Endodermal cell (in vitro differentiated cells): ENCODE results near the gene PPFIA3. TPM values are rescaled to one million over a fixed set of nuclear protein-coding genes. Genes with fewer than 3 reads are reported as not detected.

Experiments
- DNase-seq: peaks from one replicate; pipeline ENCODE4 v3.0.0-alpha.2; 2017
- H3K27ac ChIP-seq: 2 replicates; pipeline ENCODE4 v1.5.1; 2013; ENCODE audit warnings: mild to moderate bottlenecking, low read depth, low read length, moderate library complexity
- H3K27me3 ChIP-seq: 2 replicates; pipeline ENCODE4 v1.6.1; 2013; ENCODE audit warnings: mild to moderate bottlenecking, low read length, moderate library complexity; ENCODE audit not compliant: insufficient read depth, control insufficient read depth, poor library complexity, severe bottlenecking
- H3K36me3 ChIP-seq: 2 replicates; pipeline ENCODE4 v1.7.0; 2013; ENCODE audit warnings: mild to moderate bottlenecking, low read length, moderate library complexity; ENCODE audit not compliant: control insufficient read depth, insufficient read depth
- H3K4me1 ChIP-seq: one replicate; pipeline ENCODE4 v1.7.0; 2013; ENCODE audit warnings: low read length; ENCODE audit not compliant: control insufficient read depth, insufficient read depth
- H3K4me3 ChIP-seq: 2 replicates; pipeline ENCODE4 v1.5.1; 2013; ENCODE audit warnings: mild to moderate bottlenecking, low read length, moderate library complexity
- H3K9ac ChIP-seq: 2 replicates; pipeline ENCODE4 v1.6.1; 2013; ENCODE audit warnings: mild to moderate bottlenecking, low read length, moderate library complexity; ENCODE audit not compliant: poor library complexity, severe bottlenecking; ENCODE audit errors: extremely low read depth
- H3K9me3 ChIP-seq: 2 replicates; pipeline ENCODE4 v1.6.1; 2013; ENCODE audit warnings: mild to moderate bottlenecking, low read length, moderate library complexity; ENCODE audit not compliant: control insufficient read depth
- H3K27ac Mint-ChIP-seq: 2 replicates; pipeline ENCODE4 v1.8.0; 2020; ENCODE audit warnings: mixed read lengths
- H3K27me3 Mint-ChIP-seq: 2 replicates; pipeline ENCODE4 v1.8.0; 2021; ENCODE audit warnings: mild to moderate bottlenecking, mixed read lengths; ENCODE audit not compliant: insufficient read depth
- H3K36me3 Mint-ChIP-seq: 2 replicates; pipeline ENCODE4 v1.8.0; 2020; ENCODE audit warnings: low read depth, mixed read lengths
- H3K4me1 Mint-ChIP-seq: 2 replicates; pipeline ENCODE4 v1.8.0; 2020; ENCODE audit warnings: mixed read lengths
- H3K4me3 Mint-ChIP-seq: 2 replicates; pipeline ENCODE4 v1.8.0; 2020; ENCODE audit warnings: mild to moderate bottlenecking, moderate library complexity, mixed read lengths
- H3K9me3 Mint-ChIP-seq: 2 replicates; pipeline ENCODE4 v1.8.0; 2020; ENCODE audit warnings: mild to moderate bottlenecking, mixed read lengths
- WGBS, 2 experiments: methylation state at CpG; one replicate each; pipeline versions ENCODE4 v1.1.5 to v1.1.7; 2013; ENCODE audit warnings: missing lambda C conversion rate in 2 of 2, mixed read lengths in 1 of 2; ENCODE audit not compliant: insufficient coverage in 1 of 2, insufficient read length in 1 of 2; 5-methylcytosine and 5-hydroxymethylcytosine counted together
- total RNA-seq, 2 donors: library from RNA; stranded (reverse); fragmentation: NEBNext Ultra II Directional in 1 of 2; extraction: Animal tissue kit (Norgen Biotek cat#: 25700) in 1 of 2; gene quantifications; 2 replicates in 1 of 2; 3 replicates in 1 of 2; pipeline ENCODE4 v1.2.1, GENCODE V29; 2021
- TF ChIP-seq, protein P1 (sequence below): fragments of 200-600 bp; sonication (generic); conservative IDR thresholded peaks from 2 replicates; pipeline ENCODE4 v1.5.0; 2021; ENCODE audit warnings: antibody characterized with exemption, mild to moderate bottlenecking

The PPFIA3 gene
- total RNA-seq, 2 donors from 2014 or later = 7.4 to 16.5 TPM

DNA sequence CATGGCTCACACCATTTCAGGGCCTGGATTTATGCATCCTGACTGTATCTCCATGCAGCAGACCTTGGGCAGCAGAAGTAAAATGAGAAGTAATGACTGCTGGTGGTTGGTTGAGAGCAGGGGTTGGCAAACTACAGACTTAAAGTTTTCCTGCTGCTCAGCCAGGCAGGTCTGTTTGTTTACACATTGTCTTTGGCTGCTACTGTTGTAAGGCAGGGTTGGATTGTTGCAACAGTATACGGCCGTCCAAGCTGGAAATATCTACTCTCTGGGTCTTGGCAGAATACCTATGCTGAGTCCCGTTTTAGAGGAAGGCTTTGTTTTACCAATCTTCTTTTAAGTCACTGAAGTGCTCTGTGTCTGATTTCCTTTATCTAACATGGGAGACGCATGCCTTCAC, 20.5 kb upstream of the PPFIA3 start:
- 96 to 100% methylated on average over 4 of the region's 4 CpGs for WGBS, 2 experiments
- TF ChIP-seq, protein P1, sequence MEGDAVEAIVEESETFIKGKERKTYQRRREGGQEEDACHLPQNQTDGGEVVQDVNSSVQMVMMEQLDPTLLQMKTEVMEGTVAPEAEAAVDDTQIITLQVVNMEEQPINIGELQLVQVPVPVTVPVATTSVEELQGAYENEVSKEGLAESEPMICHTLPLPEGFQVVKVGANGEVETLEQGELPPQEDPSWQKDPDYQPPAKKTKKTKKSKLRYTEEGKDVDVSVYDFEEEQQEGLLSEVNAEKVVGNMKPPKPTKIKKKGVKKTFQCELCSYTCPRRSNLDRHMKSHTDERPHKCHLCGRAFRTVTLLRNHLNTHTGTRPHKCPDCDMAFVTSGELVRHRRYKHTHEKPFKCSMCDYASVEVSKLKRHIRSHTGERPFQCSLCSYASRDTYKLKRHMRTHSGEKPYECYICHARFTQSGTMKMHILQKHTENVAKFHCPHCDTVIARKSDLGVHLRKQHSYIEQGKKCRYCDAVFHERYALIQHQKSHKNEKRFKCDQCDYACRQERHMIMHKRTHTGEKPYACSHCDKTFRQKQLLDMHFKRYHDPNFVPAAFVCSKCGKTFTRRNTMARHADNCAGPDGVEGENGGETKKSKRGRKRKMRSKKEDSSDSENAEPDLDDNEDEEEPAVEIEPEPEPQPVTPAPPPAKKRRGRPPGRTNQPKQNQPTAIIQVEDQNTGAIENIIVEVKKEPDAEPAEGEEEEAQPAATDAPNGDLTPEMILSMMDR = no peak
- H3K27me3 ChIP-seq = no peaks in the 10 kb centered on the region
- H3K27me3 Mint-ChIP-seq = no peaks in the 10 kb centered on the region
- no peak overlapping the region for H3K27ac ChIP-seq
- peaks cover 75% of the 10 kb centered on the region for H3K36me3 Mint-ChIP-seq
- no peak for DNase-seq
- H3K4me3 ChIP-seq = no peak overlapping the region
- H3K36me3 ChIP-seq = peaks cover 90% of the 10 kb centered on the region
- H3K4me1 Mint-ChIP-seq = peaks cover 1% of the 10 kb centered on the region
- no peaks in the 10 kb centered on the region for H3K9me3 ChIP-seq
- H3K9me3 Mint-ChIP-seq = no peaks in the 10 kb centered on the region
- H3K4me3 Mint-ChIP-seq = no peak overlapping the region
- H3K27ac Mint-ChIP-seq = peak overlapping the region; percentile 35
- no peak overlapping the region for H3K9ac ChIP-seq
- peaks cover 10% of the 10 kb centered on the region for H3K4me1 ChIP-seq

DNA sequence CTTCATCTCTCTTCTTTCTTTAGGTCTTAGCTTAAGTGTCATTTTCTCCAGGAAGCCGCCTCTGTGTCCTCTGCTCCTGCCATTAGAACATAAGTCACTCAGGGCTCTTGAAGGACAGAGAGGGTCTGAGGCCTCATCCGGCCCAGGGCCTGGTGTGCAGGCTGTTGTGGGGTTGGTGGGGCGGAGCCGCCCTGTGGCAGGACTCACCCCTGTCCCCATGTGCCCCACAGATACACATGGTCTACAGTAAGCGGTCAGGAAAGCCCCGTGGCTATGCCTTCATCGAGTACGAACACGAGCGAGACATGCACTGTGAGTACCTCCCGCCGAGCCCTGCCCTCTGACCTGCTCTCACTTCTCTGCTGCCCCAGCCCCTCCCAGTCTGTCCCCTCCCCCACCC, 18.2 kb upstream of the PPFIA3 start:
- peaks cover 89% of the 10 kb centered on the region for H3K36me3 ChIP-seq
- H3K27ac Mint-ChIP-seq = no peak overlapping the region
- no peak for DNase-seq
- H3K36me3 Mint-ChIP-seq = peaks cover 71% of the 10 kb centered on the region
- WGBS, 2 experiments = 87 to 93% methylated on average over 3 to 12 of the region's 12 CpGs
- H3K27ac ChIP-seq = no peak overlapping the region
- H3K4me3 Mint-ChIP-seq = no peak overlapping the region
- no peaks in the 10 kb centered on the region for H3K27me3 Mint-ChIP-seq
- no peaks in the 10 kb centered on the region for H3K9me3 Mint-ChIP-seq
- H3K4me1 Mint-ChIP-seq = peaks cover 1% of the 10 kb centered on the region
- no peak overlapping the region for H3K9ac ChIP-seq
- no peak overlapping the region for H3K4me3 ChIP-seq
- TF ChIP-seq, protein P1 = no peak
- no peaks in the 10 kb centered on the region for H3K27me3 ChIP-seq
- peaks cover 10% of the 10 kb centered on the region for H3K4me1 ChIP-seq
- H3K9me3 ChIP-seq = no peaks in the 10 kb centered on the region

DNA sequence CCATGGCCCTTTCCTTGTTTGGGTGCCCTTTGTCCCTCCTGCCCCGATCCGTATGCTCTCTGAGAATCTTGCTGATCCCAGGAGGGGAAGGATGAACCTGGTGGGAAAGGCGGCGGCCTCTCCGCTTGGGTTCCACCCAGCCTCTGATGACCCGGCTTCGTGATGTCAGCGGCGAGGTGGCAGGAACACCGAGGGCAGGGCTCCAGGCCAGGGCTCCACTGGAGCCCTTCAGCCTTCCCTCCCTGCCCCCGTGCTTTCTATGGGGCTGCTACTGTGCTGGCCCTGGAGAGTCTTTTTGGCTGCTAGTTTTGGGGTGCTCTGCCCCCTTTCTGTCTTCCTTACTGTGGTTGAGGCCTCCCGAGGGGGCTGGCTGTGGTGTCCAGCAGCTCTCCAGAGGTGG, 17.0 kb upstream of the PPFIA3 start:
- WGBS, 2 experiments = 93 to 95% methylated on average over 8 to 12 of the region's 12 CpGs
- no peak for DNase-seq
- Histone ChIP-seq H3K9ac (no peak overlapping the region), H3K4me3 (no peak overlapping the region), H3K4me1 (peaks cover 10% of the 10 kb centered on the region), H3K27ac (peak overlapping the region; percentile 68), H3K36me3 (peaks cover 89% of the 10 kb centered on the region), H3K9me3 (no peaks in the 10 kb centered on the region), H3K27me3 (no peaks in the 10 kb centered on the region)
- H3K27me3 Mint-ChIP-seq = no peaks in the 10 kb centered on the region
- H3K4me3 Mint-ChIP-seq = no peak overlapping the region
- H3K27ac Mint-ChIP-seq = no peak overlapping the region
- no peaks in the 10 kb centered on the region for H3K9me3 Mint-ChIP-seq
- H3K4me1 Mint-ChIP-seq = peaks cover 4% of the 10 kb centered on the region
- H3K36me3 Mint-ChIP-seq = peaks cover 71% of the 10 kb centered on the region
- TF ChIP-seq, protein P1 = no peak
